Measurements from ENCODE around the gene CREG1.
"Not testable (repeated sequence)": the region's sequence is repeated elsewhere in the genome, so short reads cannot be mapped to it uniquely, and the experiment has no call there.

The CREG1 gene

GRCh38 chr1:167553136-167554027 is at the start of gene CREG1:
Gene CREG1 (minus strand): TSS chr1:167553762.
- peak; percentile 92 for DNase-seq

GRCh38 chr1:167602840-167603239 is 49.3 kb upstream of the CREG1 start:
- no peak for DNase-seq

- DNase-seq: no peak
These were observed 48.2 kb upstream of the CREG1 start for GRCh38 chr1:167601442-167602383.

GRCh38 chr1:167599957-167600581 is 46.5 kb upstream of the CREG1 start:
- DNase-seq: no peak

- DNase-seq: no peak
These were observed 41.3 kb upstream of the CREG1 start for GRCh38 chr1:167594822-167595221.

GRCh38 chr1:167593860-167594259 is 40.3 kb upstream of the CREG1 start:
- no peak for DNase-seq

- DNase-seq: no peak
These were observed 38.9 kb upstream of the CREG1 start for GRCh38 chr1:167592475-167592874.

- DNase-seq: no peak
These were observed 34.8 kb upstream of the CREG1 start for GRCh38 chr1:167588361-167588760.

GRCh38 chr1:167587872-167588271 is 34.3 kb upstream of the CREG1 start:
- DNase-seq: no peak

GRCh38 chr1:167587342-167587741 is 33.8 kb upstream of the CREG1 start:
- no peak for DNase-seq

- no peak for DNase-seq
These were observed 31.0 kb upstream of the CREG1 start for GRCh38 chr1:167584581-167584980.

- DNase-seq: no peak
These were observed 29.2 kb upstream of the CREG1 start for GRCh38 chr1:167582722-167583121.

GRCh38 chr1:167582064-167582463 is 28.5 kb upstream of the CREG1 start:
- no peak for DNase-seq

- no peak for DNase-seq
These were observed 26.4 kb upstream of the CREG1 start for GRCh38 chr1:167579986-167580385.

- no peak for DNase-seq
These were observed 25.5 kb upstream of the CREG1 start for GRCh38 chr1:167578939-167579521.

GRCh38 chr1:167575649-167576048 is 22.1 kb upstream of the CREG1 start:
- DNase-seq: no peak

- no peak for DNase-seq
These were observed 19.5 kb upstream of the CREG1 start for GRCh38 chr1:167573035-167573434.

- DNase-seq: not testable (repeated sequence)
These were observed 17.1 kb upstream of the CREG1 start for GRCh38 chr1:167570712-167571111.

GRCh38 chr1:167567663-167568062 is 14.1 kb upstream of the CREG1 start:
- no peak for DNase-seq

- no peak for DNase-seq
These were observed 13.2 kb upstream of the CREG1 start for GRCh38 chr1:167566766-167567165.

- no peak for DNase-seq
These were observed 12.4 kb upstream of the CREG1 start for GRCh38 chr1:167565922-167566321.

GRCh38 chr1:167564612-167565270 is 11.2 kb upstream of the CREG1 start:
- DNase-seq: no peak

Measured in retina (tissue), 1 donor.